KMS-11 (cell line): ENCODE data around the gene GPATCH1.
"Not testable (repeated sequence)": the region's sequence is repeated elsewhere in the genome, so short reads cannot be mapped to it uniquely, and the experiment has no call there.

Source experiments
- H2AFZ ChIP-seq: fragments of 200-600 bp; sonication (generic); 2 replicates; pipeline ENCODE4 v1.6.1; 2016; ENCODE audit warnings: antibody characterized with exemption, mixed run types, low read depth
- H3K27ac ChIP-seq: fragments of 200-600 bp; sonication (generic); 2 replicates; pipeline ENCODE4 v1.6.1; 2016; ENCODE audit warnings: mild to moderate bottlenecking, mixed run types
- H3K27me3 ChIP-seq: fragments of 200-600 bp; sonication (generic); 2 replicates; pipeline ENCODE4 v1.6.1; 2017; ENCODE audit warnings: mild to moderate bottlenecking, low read depth, mixed run types, moderate library complexity; ENCODE audit not compliant: insufficient read depth
- H3K36me3 ChIP-seq: fragments of 200-600 bp; sonication (generic); 2 replicates; pipeline ENCODE4 v1.6.1; 2017; ENCODE audit warnings: mild to moderate bottlenecking, mixed run types; ENCODE audit not compliant: insufficient read depth
- H3K4me1 ChIP-seq: fragments of 200-600 bp; sonication (generic); 2 replicates; pipeline ENCODE4 v1.6.1; 2016; ENCODE audit warnings: mild to moderate bottlenecking, low read depth, mixed run types; ENCODE audit not compliant: poor library complexity, severe bottlenecking
- H3K4me2 ChIP-seq: fragments of 200-600 bp; sonication (generic); 2 replicates; pipeline ENCODE4 v1.7.0; 2016; ENCODE audit warnings: mild to moderate bottlenecking, mixed run types
- H3K4me3 ChIP-seq: fragments of 200-600 bp; sonication (generic); IDR thresholded peaks from 2 replicates; pipeline ENCODE4 v1.6.1; 2017; ENCODE audit warnings: low read depth, low read length, mixed read lengths; ENCODE audit not compliant: insufficient read depth
- H3K79me2 ChIP-seq: fragments of 200-600 bp; sonication (generic); 2 replicates; pipeline ENCODE4 v1.6.1; 2016; ENCODE audit warnings: low read depth, mixed run types; ENCODE audit not compliant: insufficient read depth
- H3K9ac ChIP-seq: fragments of 200-600 bp; sonication (generic); 2 replicates; pipeline ENCODE4 v1.6.1; 2016; ENCODE audit warnings: mild to moderate bottlenecking, mixed run types
- H4K20me1 ChIP-seq: fragments of 200-600 bp; sonication (generic); 2 replicates; pipeline ENCODE4 v1.6.1; 2016; ENCODE audit warnings: mild to moderate bottlenecking, mixed run types; ENCODE audit not compliant: insufficient read depth
- CTCF ChIP-seq: fragments of 200-600 bp; sonication (generic); conservative IDR thresholded peaks from 2 replicates; pipeline ENCODE4 v1.6.1; 2017; ENCODE audit warnings: low read depth, mild to moderate bottlenecking, antibody characterized with exemption, low read length, moderate library complexity, mixed read lengths

The GPATCH1 gene

GRCh38 chr19:33125929-33126388 lies 45.0 kb downstream of the GPATCH1 start:
- Histone ChIP-seq H4K20me1 (no peaks in the 10 kb centered on the region), H3K27me3 (no peaks in the 10 kb centered on the region), H3K27ac (no peak overlapping the region), H3K9ac (no peak overlapping the region), H3K79me2 (no peaks in the 10 kb centered on the region), H3K36me3 (peaks cover 8% of the 10 kb centered on the region; the same call in 1 of the 2 replicates), H3K4me2 (no peak overlapping the region), H3K4me3 (no peak overlapping the region), H2AFZ (0 out of 2 replicates have a peak overlapping the region, but pooled peaks have one; percentile 3), H3K4me1 (no peaks in the 10 kb centered on the region)
- TF ChIP-seq CTCF: peak; percentile 86

DNA sequence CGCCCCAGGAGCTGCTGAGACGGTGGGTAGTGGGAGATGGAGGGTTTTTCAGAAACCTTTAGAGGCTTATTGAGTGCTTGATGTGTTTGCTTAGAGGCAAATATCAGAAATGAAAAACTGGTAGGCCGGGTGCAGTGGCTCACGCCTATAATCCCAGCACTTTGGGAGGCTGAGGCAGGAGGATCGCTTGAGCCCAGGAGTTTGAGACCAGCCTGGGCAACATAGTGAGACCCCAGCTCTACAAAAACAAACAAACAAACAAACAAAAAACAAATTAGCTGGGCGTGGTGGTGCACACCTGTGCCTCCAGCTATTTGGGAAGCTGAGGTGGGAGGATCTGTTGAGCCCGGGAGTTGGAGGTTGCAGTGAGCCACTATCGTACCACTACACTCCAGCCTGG lies 45.7 kb downstream of the GPATCH1 start:
- H4K20me1 ChIP-seq, H3K4me3 ChIP-seq, H2AFZ ChIP-seq, H3K4me2 ChIP-seq, H3K36me3 ChIP-seq, H3K4me1 ChIP-seq, H3K79me2 ChIP-seq, H3K9ac ChIP-seq, H3K27me3 ChIP-seq, H3K27ac ChIP-seq: not testable (repeated sequence)

DNA sequence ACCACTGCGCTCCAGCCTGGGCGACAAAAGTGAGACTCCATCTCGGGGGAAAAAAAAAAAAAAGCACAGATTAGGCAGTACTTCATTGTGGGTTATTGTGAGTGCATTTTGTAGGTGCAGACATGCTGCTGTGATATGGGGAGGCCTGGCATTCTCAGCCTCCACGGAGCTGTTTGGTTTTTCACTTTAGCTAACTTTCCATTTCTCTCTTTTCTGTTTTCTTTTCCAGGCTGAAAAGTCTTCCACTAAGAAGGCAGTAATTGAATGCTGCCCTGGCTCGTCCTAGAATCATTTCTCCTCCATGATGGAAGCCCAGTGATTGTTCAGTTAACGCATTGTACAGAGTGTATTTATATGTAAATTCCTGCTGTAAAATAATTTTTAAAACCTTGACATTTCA lies 48.9 kb downstream of the GPATCH1 start:
- Histone ChIP-seq H3K27me3 (no peaks in the 10 kb centered on the region), H3K36me3 (no peaks in the 10 kb centered on the region; the same call in 1 of the 2 replicates), H3K9ac (no peak overlapping the region), H2AFZ (no peak overlapping the region), H4K20me1 (no peaks in the 10 kb centered on the region), H3K79me2 (no peaks in the 10 kb centered on the region), H3K27ac (no peak overlapping the region), H3K4me3 (no peak overlapping the region), H3K4me1 (no peaks in the 10 kb centered on the region), H3K4me2 (no peak overlapping the region)
- TF ChIP-seq CTCF: no peak

DNA sequence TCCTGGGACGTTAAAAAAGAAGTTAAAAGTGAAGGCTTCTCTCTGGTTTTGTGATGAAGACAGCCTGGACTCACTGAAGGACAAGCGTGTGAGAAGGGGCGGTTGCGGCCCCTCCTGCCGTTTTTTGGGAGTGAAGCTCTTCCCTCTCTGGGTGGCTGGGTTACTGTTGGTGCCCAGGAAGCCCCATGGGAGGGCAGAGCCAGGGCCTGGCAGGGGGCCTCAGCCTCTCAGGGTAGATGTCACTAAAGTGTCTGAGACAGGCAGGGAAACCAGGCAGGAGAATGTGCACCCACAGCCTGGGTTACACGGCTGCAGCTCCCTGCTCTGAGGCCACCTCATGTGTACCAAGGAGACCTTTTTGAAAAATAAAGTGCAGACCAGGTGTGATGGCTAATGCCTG lies 49.5 kb downstream of the GPATCH1 start:
- H3K27ac ChIP-seq: no peak overlapping the region
- no peak for TF ChIP-seq CTCF
- H4K20me1 ChIP-seq: no peaks in the 10 kb centered on the region

GRCh38 chr19:33132021-33132420 lies 51.0 kb downstream of the GPATCH1 start, which contains the start of gene WDR88:
Gene WDR88, plus strand, starts transcription at chr19:33132114. Its CDS starts 56 bp downstream, at chr19:33132170.
- no peak within 1 kb of the TSS for H3K4me3 ChIP-seq
- no peak for TF ChIP-seq CTCF
- no peaks in the 10 kb centered on the region for H3K79me2 ChIP-seq
- H4K20me1 ChIP-seq: no peaks in the 10 kb centered on the region
- no peaks in the 10 kb centered on the region; the same call in 1 of the 2 replicates for H3K36me3 ChIP-seq
- H3K4me2 ChIP-seq: no peak within 1 kb of the TSS
- H3K27me3 ChIP-seq: no peaks in the 10 kb centered on the region
- H3K27ac ChIP-seq: no peak within 1 kb of the TSS
- H2AFZ ChIP-seq: no peak within 1 kb of the TSS
- H3K9ac ChIP-seq: no peak within 1 kb of the TSS
- no peaks in the 10 kb centered on the region for H3K4me1 ChIP-seq

More for the DNA sequence above, 49.5 kb downstream of the GPATCH1 start:
- no peaks in the 10 kb centered on the region for H3K4me1 ChIP-seq
- H3K4me2 ChIP-seq: no peak overlapping the region
- no peak overlapping the region for H3K4me3 ChIP-seq
- no peaks in the 10 kb centered on the region for H3K27me3 ChIP-seq
- H2AFZ ChIP-seq: no peak overlapping the region
- H3K36me3 ChIP-seq: no peaks in the 10 kb centered on the region; the same call in 1 of the 2 replicates
- H3K79me2 ChIP-seq: no peaks in the 10 kb centered on the region
- H3K9ac ChIP-seq: no peak overlapping the region
